Measurements from ENCODE around the gene SAXO1. TPM values are rescaled to one million over a fixed set of nuclear protein-coding genes. Genes with fewer than 3 reads are reported as not detected.

SAXO1 gene
- total RNA-seq, 4 donors from 2014 or later: 0.05 to 1.5 (median 0.14) TPM

GRCh38 chr9:18976709-18977531 lies 56.1 kb downstream of the SAXO1 start:
- no peak for DNase-seq (ENCODE audit: low spot score in 2 of 2)
- H3K4me1 ChIP-seq: peaks cover 15% of the 10 kb centered on the region
- no peaks in the 10 kb centered on the region for H3K27me3 ChIP-seq
- no peaks in the 10 kb centered on the region for H3K9me3 ChIP-seq
- H3K4me3 ChIP-seq: peak overlapping the region; percentile 12
- TF ChIP-seq POLR2AphosphoS5 (IDR thresholded peaks at IDR 0.05) (no peak), CTCF (IDR thresholded peaks at IDR 0.05) (no peak), EP300 (IDR thresholded peaks at IDR 0.05) (no peak), POLR2A (IDR thresholded peaks at IDR 0.05) (no peak)
- no peak overlapping the region for H3K27ac ChIP-seq
- no peaks in the 10 kb centered on the region for H3K36me3 ChIP-seq
- WGBS: 48% methylated on average over 12 of the region's 12 CpGs

- Histone ChIP-seq H3K4me3 (peak overlapping the region; percentile 12), H3K9me3 (no peaks in the 10 kb centered on the region), H3K36me3 (no peaks in the 10 kb centered on the region), H3K4me1 (peaks cover 15% of the 10 kb centered on the region), H3K27ac (no peak overlapping the region), H3K27me3 (no peaks in the 10 kb centered on the region)
- DNase-seq (ENCODE audit: low spot score in 2 of 2): no peak
- TF ChIP-seq POLR2A (IDR thresholded peaks at IDR 0.05) (no peak), POLR2AphosphoS5 (IDR thresholded peaks at IDR 0.05) (no peak), EP300 (IDR thresholded peaks at IDR 0.05) (no peak), CTCF (IDR thresholded peaks at IDR 0.05) (no peak)
- WGBS: 38% methylated on average over 4 of the region's 4 CpGs
Measured at GRCh38 chr9:18976221-18976708, 56.7 kb downstream of the SAXO1 start.

DNA sequence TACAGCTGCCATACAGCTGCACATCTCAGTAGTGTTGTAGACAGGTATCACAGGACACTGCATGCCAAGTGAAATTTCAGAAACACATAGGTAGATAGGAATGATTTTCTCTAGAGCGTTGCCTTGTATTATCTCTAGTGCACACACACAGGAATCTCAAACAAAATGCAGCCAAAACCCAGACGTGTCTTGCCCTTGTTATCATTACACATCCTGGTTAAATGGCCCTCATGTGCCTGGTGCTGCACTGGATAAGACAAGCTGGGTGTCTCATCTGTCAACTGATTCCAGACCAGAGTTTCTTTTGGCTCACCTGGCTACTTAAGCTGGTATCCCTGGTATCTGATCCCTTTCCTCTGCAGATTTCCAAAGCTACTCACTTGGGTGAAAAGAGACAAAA lies 59.7 kb downstream of the SAXO1 start:
- H3K4me3 ChIP-seq: no peak overlapping the region

DNA sequence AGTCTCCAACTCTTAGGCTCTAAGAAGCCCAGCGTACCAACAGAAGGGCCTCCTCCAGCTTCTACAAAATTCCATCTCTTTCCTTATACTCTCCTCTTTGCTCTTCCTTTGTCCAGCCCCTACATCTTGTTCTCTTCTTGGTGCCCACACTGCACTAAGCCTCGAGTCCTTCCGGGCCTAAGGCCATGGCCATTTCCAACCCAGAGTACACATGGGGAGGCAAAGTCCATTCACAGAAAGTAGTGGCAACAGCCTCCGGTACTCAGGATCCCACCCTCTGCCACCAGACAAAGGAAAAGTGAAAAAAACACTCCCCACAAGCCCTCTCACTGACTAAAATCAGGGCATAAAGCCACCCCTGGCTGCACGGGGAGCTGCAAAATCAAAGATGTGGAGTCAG lies 60.3 kb downstream of the SAXO1 start:
- Histone ChIP-seq H3K4me3 (no peak overlapping the region), H3K27me3 (no peaks in the 10 kb centered on the region), H3K27ac (no peak overlapping the region), H3K36me3 (no peaks in the 10 kb centered on the region), H3K4me1 (peaks cover 6% of the 10 kb centered on the region), H3K9me3 (no peaks in the 10 kb centered on the region)
- no peak for TF ChIP-seq POLR2AphosphoS5 (IDR thresholded peaks at IDR 0.05)
- TF ChIP-seq CTCF (IDR thresholded peaks at IDR 0.05): no peak
- no peak for TF ChIP-seq EP300 (IDR thresholded peaks at IDR 0.05)
- no peak for TF ChIP-seq POLR2A (IDR thresholded peaks at IDR 0.05)
- no peak for DNase-seq (ENCODE audit: low spot score in 2 of 2)
- 85% methylated on average over 5 of the region's 5 CpGs for WGBS

More for the DNA sequence above, 59.7 kb downstream of the SAXO1 start:
- no peaks in the 10 kb centered on the region for H3K27me3 ChIP-seq
- no peaks in the 10 kb centered on the region for H3K36me3 ChIP-seq
- no peaks in the 10 kb centered on the region for H3K9me3 ChIP-seq
- no peak overlapping the region for H3K27ac ChIP-seq
- H3K4me1 ChIP-seq: peaks cover 6% of the 10 kb centered on the region
- DNase-seq (ENCODE audit: low spot score in 2 of 2): no peak
- TF ChIP-seq CTCF (IDR thresholded peaks at IDR 0.05): no peak
- no peak for TF ChIP-seq POLR2A (IDR thresholded peaks at IDR 0.05)
- no peak for TF ChIP-seq EP300 (IDR thresholded peaks at IDR 0.05)
- TF ChIP-seq POLR2AphosphoS5 (IDR thresholded peaks at IDR 0.05): no peak
- 83% methylated on average over 2 of the region's 2 CpGs for WGBS

GRCh38 chr9:18971909-18972308 lies 61.1 kb downstream of the SAXO1 start:
- 77% methylated on average over 1 of the region's 1 CpG for WGBS
- no peaks in the 10 kb centered on the region for H3K27me3 ChIP-seq
- no peaks in the 10 kb centered on the region for H3K36me3 ChIP-seq
- DNase-seq (ENCODE audit: low spot score in 2 of 2): no peak
- H3K4me3 ChIP-seq: no peak overlapping the region
- TF ChIP-seq EP300 (IDR thresholded peaks at IDR 0.05) (no peak), POLR2AphosphoS5 (IDR thresholded peaks at IDR 0.05) (no peak), POLR2A (IDR thresholded peaks at IDR 0.05) (no peak), CTCF (IDR thresholded peaks at IDR 0.05) (no peak)
- H3K27ac ChIP-seq: no peak overlapping the region
- no peaks in the 10 kb centered on the region for H3K9me3 ChIP-seq
- peaks cover 6% of the 10 kb centered on the region for H3K4me1 ChIP-seq

All from suprapubic skin (tissue), 4 donors.